AG08396 (cell line): ENCODE measurements around the gene CEP85.

ENCODE experiments used
- DNase-seq: peaks from one replicate; pipeline ENCODE4 v3.0.0; 2012; ENCODE audit warnings: low spot score, mixed read lengths

The CEP85 gene

GRCh38 chr1:26233903-26234643 is at the start of gene CEP85:
TSS of gene CEP85 (plus strand) at chr1:26234200. CDS start at chr1:26239784, 5,584 bp downstream.
- peak; percentile 100 for DNase-seq

- DNase-seq, result no peak
Measured at GRCh38 chr1:26184883-26185282, 49.1 kb upstream of the CEP85 start.

- no peak for DNase-seq
Measured at GRCh38 chr1:26187882-26188281, 46.1 kb upstream of the CEP85 start.

GRCh38 chr1:26188477-26188876 is 45.5 kb upstream of the CEP85 start:
- DNase-seq, result no peak

GRCh38 chr1:26189331-26189730 is 44.7 kb upstream of the CEP85 start:
- DNase-seq, result no peak

GRCh38 chr1:26189751-26190275 is 44.2 kb upstream of the CEP85 start:
- no peak for DNase-seq

GRCh38 chr1:26190373-26190987 is 43.5 kb upstream of the CEP85 start, which contains the start of gene CATSPER4:
TSS of gene CATSPER4 (plus strand) at chr1:26190602. CDS start at chr1:26190628, 26 bp downstream.
- DNase-seq, result no peak

- DNase-seq, result no peak
Measured at GRCh38 chr1:26191739-26192138, 42.3 kb upstream of the CEP85 start.

GRCh38 chr1:26195805-26196204 is 38.2 kb upstream of the CEP85 start:
- DNase-seq, result no peak

- DNase-seq, result no peak
Measured at GRCh38 chr1:26197301-26197700, 36.7 kb upstream of the CEP85 start.

GRCh38 chr1:26197813-26198212 is 36.2 kb upstream of the CEP85 start:
- DNase-seq, result no peak

GRCh38 chr1:26200413-26200812 is 33.6 kb upstream of the CEP85 start:
- DNase-seq, result no peak

GRCh38 chr1:26203642-26204318 is 30.2 kb upstream of the CEP85 start:
- no peak for DNase-seq

- no peak for DNase-seq
Measured at GRCh38 chr1:26210147-26210870, 23.7 kb upstream of the CEP85 start.

GRCh38 chr1:26212726-26213125 is 21.3 kb upstream of the CEP85 start:
- DNase-seq, result no peak

GRCh38 chr1:26213335-26213905 is 20.6 kb upstream of the CEP85 start:
- no peak for DNase-seq

- no peak for DNase-seq
Measured at GRCh38 chr1:26215246-26215645, 18.8 kb upstream of the CEP85 start.

GRCh38 chr1:26218906-26219494 is 15.0 kb upstream of the CEP85 start:
- no peak for DNase-seq

- no peak for DNase-seq
Measured at GRCh38 chr1:26220199-26220912, 13.6 kb upstream of the CEP85 start.

GRCh38 chr1:26221094-26221493 is 12.9 kb upstream of the CEP85 start:
- no peak for DNase-seq

GRCh38 chr1:26224606-26225005 is 9.4 kb upstream of the CEP85 start:
- no peak for DNase-seq
